Caco-2 (cell line): ENCODE data around the gene OR7C1. TPM values are rescaled to one million over a fixed set of nuclear protein-coding genes. Genes with fewer than 3 reads are reported as not detected.

ENCODE experiments used
- BruUV-seq: library from RNA; stranded (reverse); fragments of 400-500 nt; replicated peaks from 2 replicates; lab custom pipeline; 2021; lab: Mats Ljungman, UMichigan
- CTCF ChIA-PET: fragments of 300-600 bp; sonication (Branson Sonifier 250); formaldehyde crosslinking; loops from one replicate; lab custom pipeline; 2022; ENCODE audit warnings: antibody characterized with exemption; lab: Charles Lee
- POLR2A ChIA-PET: fragments of 300-600 bp; sonication (Branson Sonifier 250); formaldehyde crosslinking; loops from one replicate; lab custom pipeline; 2022; ENCODE audit warnings: antibody characterized with exemption; lab: Charles Lee
- DNase-seq, 2 experiments: peaks; one replicate each; pipeline versions ENCODE4 v3.0.0 to v3.0.0-alpha.2; 2020 to 2022
- H3K27me3 ChIP-seq: replicated peaks from 2 replicates; pipeline ENCODE4 v1.6.0; 2011; ENCODE audit warnings: low read length; ENCODE audit not compliant: control insufficient read depth, insufficient read depth
- H3K36me3 ChIP-seq: 2 replicates; pipeline ENCODE4 v1.5.1; 2011; ENCODE audit warnings: low read length; ENCODE audit not compliant: control insufficient read depth, insufficient read depth
- H3K4me1 ChIP-seq: fragments of 250-450 bp; sonication (Bioruptor Pico); 2 replicates; pipeline ENCODE4 v1.5.1; 2020; ENCODE audit warnings: mild to moderate bottlenecking
- H3K4me3 ChIP-seq: 2 replicates; pipeline ENCODE4 v1.5.1; 2011; ENCODE audit warnings: low read depth, mild to moderate bottlenecking, control low read depth, low read length
- H3K9me3 ChIP-seq: fragments of 250-450 bp; sonication (Bioruptor Pico); 2 replicates; pipeline ENCODE4 v1.5.1; 2020; ENCODE audit warnings: mild to moderate bottlenecking, moderate library complexity
- H3K27ac Mint-ChIP-seq: one replicate; pipeline ENCODE4 v1.8.0; 2022; ENCODE audit warnings: mixed read lengths; ENCODE audit not compliant: unreplicated experiment
- H3K27me3 Mint-ChIP-seq: one replicate; pipeline ENCODE4 v1.8.0; 2022; ENCODE audit warnings: mixed read lengths; ENCODE audit not compliant: insufficient read depth, unreplicated experiment
- H3K36me3 Mint-ChIP-seq: one replicate; pipeline ENCODE4 v1.8.0; 2022; ENCODE audit warnings: mild to moderate bottlenecking, mixed read lengths; ENCODE audit not compliant: insufficient read depth, unreplicated experiment
- H3K4me1 Mint-ChIP-seq: one replicate; pipeline ENCODE4 v1.8.0; 2022; ENCODE audit warnings: low read depth, mixed read lengths; ENCODE audit not compliant: unreplicated experiment
- H3K4me3 Mint-ChIP-seq: one replicate; pipeline ENCODE4 v1.8.0; 2022; ENCODE audit warnings: mild to moderate bottlenecking, moderate library complexity, mixed read lengths; ENCODE audit not compliant: unreplicated experiment
- H3K9me3 Mint-ChIP-seq: one replicate; pipeline ENCODE4 v1.8.0; 2022; ENCODE audit warnings: mixed read lengths; ENCODE audit not compliant: unreplicated experiment
- intact Hi-C: fragments of 100-400 bp; cut with micrococcal nuclease; formaldehyde crosslinking; loops from one replicate; pipeline ENCODE4 v1.10.0; 2022; ENCODE audit not compliant: unreplicated experiment
- total RNA-seq: library from RNA; stranded (reverse); gene quantifications from 2 replicates; pipeline ENCODE4 v1.2.3, GENCODE V29; 2022
- TF ChIP-seq, protein P1 (sequence below), 2 experiments: fragments of 200-600 bp in 1 of 2; IDR thresholded peaks; 1 replicate in 1 of 2; 2 replicates in 1 of 2; pipeline versions ENCODE4 v1.5.1 to v1.8.0; 2011 to 2022; ENCODE audit warnings: antibody characterized with exemption in 1 of 2, control low read depth in 1 of 2, inconsistent platforms in 1 of 2, low read depth in 1 of 2, low read length in 1 of 2, mild to moderate bottlenecking in 1 of 2, moderate library complexity in 1 of 2; ENCODE audit not compliant: insufficient read depth in 1 of 2, severe bottlenecking in 1 of 2, unreplicated experiment in 1 of 2

Gene OR7C1
- total RNA-seq, 1 experiment from 2014 or later = not detected

DNA sequence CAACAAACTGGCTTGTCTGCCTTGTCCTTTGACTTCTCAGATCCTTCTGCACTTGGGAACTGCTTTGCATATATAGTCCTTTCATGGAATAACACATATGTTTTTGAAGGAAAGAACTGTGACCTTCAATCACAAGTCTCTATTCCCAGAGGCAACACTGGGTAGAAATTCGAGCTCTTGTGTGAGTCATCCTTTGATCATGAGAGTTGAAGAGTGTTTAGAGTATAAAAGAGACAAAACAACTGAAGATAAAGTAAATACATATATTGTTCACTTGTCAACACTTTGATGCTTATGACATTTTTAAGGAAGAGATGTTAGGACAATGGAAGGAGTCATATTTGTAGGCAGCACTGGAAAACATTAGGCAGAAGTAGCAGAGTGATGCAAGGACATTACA, 5.2 kb upstream of the OR7C1 start:
- no peak for DNase-seq
- H3K9me3 Mint-ChIP-seq = no peaks in the 10 kb centered on the region
- no peaks in the 10 kb centered on the region for H3K36me3 ChIP-seq
- H3K4me1 ChIP-seq = no peaks in the 10 kb centered on the region
- H3K4me3 ChIP-seq = no peak overlapping the region
- no peak overlapping the region for H3K27ac Mint-ChIP-seq
- CTCF ChIA-PET = no interaction called here
- POLR2A ChIA-PET = no interaction called here
- peaks cover 17% of the 10 kb centered on the region for H3K27me3 Mint-ChIP-seq
- H3K9me3 ChIP-seq = peaks cover 4% of the 10 kb centered on the region; the same call in 1 of the 2 replicates
- intact Hi-C loops = no loop called here
- no peak overlapping the region for H3K4me3 Mint-ChIP-seq
- TF ChIP-seq, protein P1, sequence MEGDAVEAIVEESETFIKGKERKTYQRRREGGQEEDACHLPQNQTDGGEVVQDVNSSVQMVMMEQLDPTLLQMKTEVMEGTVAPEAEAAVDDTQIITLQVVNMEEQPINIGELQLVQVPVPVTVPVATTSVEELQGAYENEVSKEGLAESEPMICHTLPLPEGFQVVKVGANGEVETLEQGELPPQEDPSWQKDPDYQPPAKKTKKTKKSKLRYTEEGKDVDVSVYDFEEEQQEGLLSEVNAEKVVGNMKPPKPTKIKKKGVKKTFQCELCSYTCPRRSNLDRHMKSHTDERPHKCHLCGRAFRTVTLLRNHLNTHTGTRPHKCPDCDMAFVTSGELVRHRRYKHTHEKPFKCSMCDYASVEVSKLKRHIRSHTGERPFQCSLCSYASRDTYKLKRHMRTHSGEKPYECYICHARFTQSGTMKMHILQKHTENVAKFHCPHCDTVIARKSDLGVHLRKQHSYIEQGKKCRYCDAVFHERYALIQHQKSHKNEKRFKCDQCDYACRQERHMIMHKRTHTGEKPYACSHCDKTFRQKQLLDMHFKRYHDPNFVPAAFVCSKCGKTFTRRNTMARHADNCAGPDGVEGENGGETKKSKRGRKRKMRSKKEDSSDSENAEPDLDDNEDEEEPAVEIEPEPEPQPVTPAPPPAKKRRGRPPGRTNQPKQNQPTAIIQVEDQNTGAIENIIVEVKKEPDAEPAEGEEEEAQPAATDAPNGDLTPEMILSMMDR (IDR thresholded peaks at IDR 0.05; ENCODE audit: insufficient read depth in 1 of 2, low read depth in 1 of 2, low read length in 1 of 2, severe bottlenecking in 1 of 2, unreplicated experiment in 1 of 2) = no peak
- H3K27me3 ChIP-seq = no peaks in the 10 kb centered on the region; the same call in 1 of the 2 replicates
- no peaks in the 10 kb centered on the region for H3K4me1 Mint-ChIP-seq
- no TSS peak for BruUV-seq
- no peaks in the 10 kb centered on the region for H3K36me3 Mint-ChIP-seq

DNA sequence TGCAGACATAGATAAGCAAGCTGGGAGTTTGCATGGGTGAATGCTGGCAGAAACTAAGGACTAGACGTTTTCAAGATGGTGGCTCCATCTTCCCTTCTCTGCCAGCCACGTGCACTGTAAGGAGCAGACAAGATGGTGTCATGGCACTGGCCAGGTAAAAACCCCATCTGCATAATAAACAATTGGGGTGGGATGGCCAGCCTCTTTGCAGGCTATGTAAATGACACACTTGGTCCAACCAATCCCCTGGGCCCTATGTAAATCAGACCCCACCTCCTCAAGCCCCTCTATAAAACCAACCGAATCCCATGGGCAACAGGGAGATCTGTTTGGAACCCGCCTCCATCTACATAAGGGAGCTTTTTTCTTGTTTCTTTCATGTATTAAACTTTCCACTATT, 2.4 kb upstream of the OR7C1 start:
- no peak for DNase-seq
- Mint-ChIP-seq H3K4me3 (no peak overlapping the region), H3K36me3 (no peaks in the 10 kb centered on the region), H3K9me3 (no peaks in the 10 kb centered on the region), H3K4me1 (no peaks in the 10 kb centered on the region), H3K27me3 (peaks cover 7% of the 10 kb centered on the region), H3K27ac (no peak overlapping the region)
- no peaks in the 10 kb centered on the region for H3K27me3 ChIP-seq
- no peaks in the 10 kb centered on the region for H3K36me3 ChIP-seq
- ChIA-PET CTCF (no interaction called here), POLR2A (no interaction called here)
- TF ChIP-seq, protein P1 (IDR thresholded peaks at IDR 0.05; ENCODE audit: insufficient read depth in 1 of 2, low read depth in 1 of 2, low read length in 1 of 2, severe bottlenecking in 1 of 2, unreplicated experiment in 1 of 2) = no peak
- no peaks in the 10 kb centered on the region for H3K4me1 ChIP-seq
- intact Hi-C loops = no loop called here
- H3K4me3 ChIP-seq = no peak overlapping the region
- BruUV-seq = no TSS peak
- peaks cover 4% of the 10 kb centered on the region; the same call in 1 of the 2 replicates for H3K9me3 ChIP-seq

DNA sequence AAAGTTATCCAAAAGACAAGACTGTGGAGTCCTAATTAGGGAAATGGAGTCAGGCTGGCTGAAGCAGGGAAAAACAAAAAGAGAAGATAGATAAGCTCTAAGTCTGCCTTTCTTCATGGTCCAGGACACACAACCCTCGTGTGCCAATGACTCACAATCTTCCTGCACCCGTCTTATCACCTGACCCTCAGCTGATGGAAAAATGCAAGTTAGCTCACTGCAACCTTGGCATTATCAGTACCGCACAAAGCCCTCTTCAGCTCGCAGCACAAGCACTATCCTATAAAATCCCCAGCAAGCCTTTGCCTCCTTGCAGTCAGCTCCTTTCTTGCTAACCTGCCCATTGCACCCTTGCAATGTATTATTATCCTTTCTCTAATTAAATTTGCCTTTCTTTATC, 4.3 kb downstream of the OR7C1 start:
- ChIA-PET CTCF (no interaction called here), POLR2A (no interaction called here)
- Histone ChIP-seq H3K4me1 (no peaks in the 10 kb centered on the region), H3K36me3 (no peaks in the 10 kb centered on the region), H3K4me3 (no peak overlapping the region), H3K27me3 (no peaks in the 10 kb centered on the region), H3K9me3 (no peaks in the 10 kb centered on the region)
- Mint-ChIP-seq H3K4me3 (no peak overlapping the region), H3K27me3 (peaks cover 15% of the 10 kb centered on the region), H3K9me3 (no peaks in the 10 kb centered on the region), H3K27ac (no peak overlapping the region), H3K4me1 (no peaks in the 10 kb centered on the region), H3K36me3 (no peaks in the 10 kb centered on the region)
- intact Hi-C loops = no loop called here
- DNase-seq = no peak
- BruUV-seq = no TSS peak
- TF ChIP-seq, protein P1 (IDR thresholded peaks at IDR 0.05; ENCODE audit: insufficient read depth in 1 of 2, low read depth in 1 of 2, low read length in 1 of 2, severe bottlenecking in 1 of 2, unreplicated experiment in 1 of 2) = no peak
